GM18526 (cell line): ENCODE results near the gene GAPDH.

Experiments
- POLR2A ChIP-seq: IDR thresholded peaks from 3 replicates; pipeline ENCODE4 v1.6.1; 2011; ENCODE audit not compliant: insufficient read length; ENCODE audit errors: extremely low read depth

Gene GAPDH

GRCh38 chr12:6551496-6552139, 17.3 kb downstream of the GAPDH start:
- TF ChIP-seq POLR2A = no peak

DNA sequence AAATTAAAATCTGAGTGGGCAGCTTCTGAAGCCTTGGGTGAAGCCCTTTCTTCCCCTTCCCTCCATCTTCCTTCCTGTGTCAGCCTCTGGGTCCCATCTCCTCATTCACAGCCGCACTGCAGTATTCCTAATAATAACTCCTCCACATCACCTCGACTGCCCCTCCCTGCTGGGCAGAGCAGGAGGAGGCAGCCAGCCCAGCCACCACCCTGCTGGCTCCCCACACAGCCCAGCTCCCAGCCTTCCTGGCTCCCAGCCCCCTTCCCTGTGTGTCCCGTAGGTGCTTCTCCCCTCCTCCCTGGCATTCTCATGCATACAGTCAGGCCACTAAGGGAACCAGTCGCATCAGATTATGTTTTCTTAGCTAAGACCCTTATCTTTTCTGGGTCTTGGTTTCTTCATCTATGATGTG, 17.8 kb downstream of the GAPDH start:
- no peak for TF ChIP-seq POLR2A

DNA sequence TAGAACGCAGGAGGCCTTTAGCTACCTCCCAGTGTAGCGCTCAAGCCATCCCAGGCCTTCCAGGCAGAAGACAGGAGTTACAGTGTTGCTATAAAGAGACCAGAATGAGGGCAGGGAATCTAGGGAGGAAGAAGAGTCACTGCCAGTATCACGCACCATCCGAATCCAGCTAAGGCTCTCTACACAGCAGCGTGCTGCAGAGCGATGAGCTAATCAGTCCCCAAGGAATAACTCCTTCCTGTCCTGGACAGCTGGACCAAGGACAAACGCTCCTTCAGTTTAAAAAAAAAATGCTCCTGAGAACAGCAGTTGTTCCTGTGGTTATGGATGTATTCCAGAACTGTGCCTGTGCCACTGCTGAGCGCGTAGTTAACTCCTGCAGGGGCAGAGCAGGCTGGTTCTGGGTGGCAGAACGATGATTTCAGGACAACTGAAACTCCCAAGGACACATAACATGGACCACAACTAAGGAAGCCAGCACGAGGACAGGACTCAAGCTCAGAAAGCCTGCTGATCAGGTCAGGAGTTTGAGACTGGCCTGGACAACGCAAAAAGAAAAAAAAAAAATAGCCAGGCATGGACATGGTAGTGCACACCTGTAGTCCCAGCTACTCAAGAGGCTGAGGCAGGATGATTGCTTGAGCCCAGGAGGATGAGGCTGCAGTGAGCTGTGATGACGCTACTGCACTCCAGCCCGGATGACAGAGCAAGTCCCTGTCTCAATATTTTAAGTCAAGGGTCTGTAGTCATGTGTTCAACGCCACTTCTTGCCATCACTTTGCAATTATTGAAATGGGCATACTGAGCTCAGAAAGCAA, 18.9 kb downstream of the GAPDH start:
- no peak for TF ChIP-seq POLR2A

GRCh38 chr12:6554168-6555017, 20.1 kb downstream of the GAPDH start:
- no peak for TF ChIP-seq POLR2A

DNA sequence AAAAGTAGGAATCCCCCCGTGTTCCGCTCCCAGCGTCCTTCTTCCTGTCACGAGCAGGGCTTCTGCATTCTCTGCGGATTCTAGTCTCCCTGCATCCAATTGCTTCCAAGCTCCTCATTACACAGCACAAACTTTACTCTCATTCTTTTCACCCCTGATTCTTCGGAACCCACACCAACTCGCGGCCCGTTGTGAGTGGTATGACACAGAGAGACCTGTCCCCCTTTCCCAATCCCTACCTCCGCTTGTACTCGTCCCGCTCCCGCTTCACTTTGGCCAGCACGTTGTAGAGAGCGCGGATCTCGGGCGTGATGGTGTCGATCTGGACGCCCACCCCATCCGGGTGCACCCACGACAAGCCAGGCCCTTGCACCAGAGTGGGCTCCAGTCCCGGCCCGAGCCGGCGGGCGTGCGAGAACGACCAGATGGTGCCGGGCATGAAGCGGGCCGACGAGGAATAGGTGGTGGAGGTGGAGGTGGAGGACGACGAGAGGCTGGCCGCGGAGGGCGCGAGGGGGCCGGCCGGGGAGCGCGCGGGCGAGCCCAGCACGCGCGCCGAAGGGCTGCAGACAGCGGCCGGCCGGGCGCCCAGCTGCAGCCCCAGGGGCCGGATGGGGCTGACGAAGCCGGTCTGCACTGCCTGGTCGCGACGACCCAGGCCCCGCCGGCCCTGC, 20.8 kb downstream of the GAPDH start:
- no peak for TF ChIP-seq POLR2A

GRCh38 chr12:6556857-6557256, 22.5 kb downstream of the GAPDH start:
- TF ChIP-seq POLR2A = no peak

- TF ChIP-seq POLR2A = no peak
Observed at GRCh38 chr12:6559500-6559899, 25.2 kb downstream of the GAPDH start.

- TF ChIP-seq POLR2A = no peak
Observed at GRCh38 chr12:6560501-6561205, 26.3 kb downstream of the GAPDH start.

GRCh38 chr12:6562881-6563280, 28.6 kb downstream of the GAPDH start:
- TF ChIP-seq POLR2A = no peak

DNA sequence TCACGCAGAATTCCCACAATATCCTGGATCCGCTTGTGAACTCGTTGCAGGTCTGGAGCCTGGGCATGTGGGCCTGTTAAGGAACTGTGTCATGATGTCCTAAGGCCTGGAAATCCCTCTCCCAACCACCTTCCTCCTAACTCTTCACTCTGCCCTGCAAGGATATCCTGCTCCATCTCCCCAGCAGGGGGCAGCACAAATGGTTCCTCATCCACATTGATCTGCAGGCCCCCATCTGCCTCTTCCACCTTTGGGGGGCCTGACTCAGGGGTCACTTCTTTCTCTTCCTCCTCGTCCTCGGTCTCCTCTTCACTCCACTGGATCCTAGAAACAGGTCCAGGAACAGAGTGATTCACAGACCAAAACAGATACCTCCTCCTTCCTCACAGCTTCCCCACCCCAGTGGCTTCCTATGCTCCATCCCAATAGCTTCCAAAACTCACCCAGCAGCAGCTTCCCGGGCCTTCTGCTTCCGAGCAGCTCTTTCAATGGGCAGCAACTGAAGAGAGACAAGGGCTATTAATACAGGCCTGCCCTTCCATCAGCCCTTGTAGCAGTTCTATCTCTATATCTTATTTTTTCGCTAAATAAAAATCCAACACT, 29.2 kb downstream of the GAPDH start:
- TF ChIP-seq POLR2A = no peak

- no peak for TF ChIP-seq POLR2A
Observed at GRCh38 chr12:6567112-6567670, 32.9 kb downstream of the GAPDH start.

- no peak for TF ChIP-seq POLR2A
Observed at GRCh38 chr12:6569312-6569711, 35.0 kb downstream of the GAPDH start.

GRCh38 chr12:6569786-6570185, 35.5 kb downstream of the GAPDH start:
- no peak for TF ChIP-seq POLR2A

- no peak for TF ChIP-seq POLR2A
Observed at GRCh38 chr12:6570264-6570887, 36.1 kb downstream of the GAPDH start.

DNA sequence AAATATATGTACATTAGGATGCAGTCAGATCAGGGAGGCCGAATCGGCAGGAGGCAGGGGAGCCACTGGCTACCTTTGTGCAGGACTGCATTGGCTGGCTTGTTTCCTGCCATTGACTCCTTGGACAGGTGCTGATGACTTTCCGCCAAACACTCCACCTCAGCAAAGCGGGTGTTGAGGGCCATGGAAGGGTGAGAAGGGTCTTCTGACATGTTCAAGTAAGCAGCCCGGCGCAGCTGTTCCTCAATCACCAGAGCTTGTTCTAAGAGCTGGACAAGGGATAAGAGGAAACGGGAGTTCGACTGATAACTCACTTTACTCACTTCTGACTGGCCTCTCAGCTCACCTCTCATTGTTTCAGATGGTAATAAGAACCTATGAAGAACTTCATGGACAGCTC, 38.7 kb downstream of the GAPDH start:
- no peak for TF ChIP-seq POLR2A
